Hematopoietic multipotent progenitor cell treated with erythropoietin and hydrocortisone succinate and interleukin-3 and kit ligand, for 4 days (in vitro differentiated cells): ENCODE results near the gene PPT1.
A peak's percentile ranks its signal among the peaks of the same experiment; 100 is the strongest.

ENCODE experiments used
- DNase-seq: peaks from one replicate; pipeline ENCODE4 v3.0.0-alpha.2; 2015

The PPT1 gene

DNA sequence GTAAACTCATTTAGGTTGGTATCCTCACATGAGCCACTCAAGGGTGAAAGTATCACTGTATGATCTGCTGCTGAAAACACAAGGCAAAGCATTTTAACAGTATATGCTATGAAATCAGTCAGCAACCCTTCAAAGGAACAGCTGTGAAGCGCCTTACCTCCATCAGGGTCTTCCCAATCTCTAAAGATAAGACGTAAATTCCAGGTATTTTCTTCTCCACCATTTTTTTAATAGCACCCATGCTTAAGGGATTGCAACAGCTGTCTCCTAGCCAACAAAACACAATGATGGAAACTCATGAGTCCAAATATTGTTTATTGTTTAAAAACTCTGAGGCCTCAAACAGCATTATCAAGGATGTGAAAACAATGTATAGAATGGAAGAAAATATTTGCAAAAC lies 4.8 kb downstream of the PPT1 start:
- no peak for DNase-seq

DNA sequence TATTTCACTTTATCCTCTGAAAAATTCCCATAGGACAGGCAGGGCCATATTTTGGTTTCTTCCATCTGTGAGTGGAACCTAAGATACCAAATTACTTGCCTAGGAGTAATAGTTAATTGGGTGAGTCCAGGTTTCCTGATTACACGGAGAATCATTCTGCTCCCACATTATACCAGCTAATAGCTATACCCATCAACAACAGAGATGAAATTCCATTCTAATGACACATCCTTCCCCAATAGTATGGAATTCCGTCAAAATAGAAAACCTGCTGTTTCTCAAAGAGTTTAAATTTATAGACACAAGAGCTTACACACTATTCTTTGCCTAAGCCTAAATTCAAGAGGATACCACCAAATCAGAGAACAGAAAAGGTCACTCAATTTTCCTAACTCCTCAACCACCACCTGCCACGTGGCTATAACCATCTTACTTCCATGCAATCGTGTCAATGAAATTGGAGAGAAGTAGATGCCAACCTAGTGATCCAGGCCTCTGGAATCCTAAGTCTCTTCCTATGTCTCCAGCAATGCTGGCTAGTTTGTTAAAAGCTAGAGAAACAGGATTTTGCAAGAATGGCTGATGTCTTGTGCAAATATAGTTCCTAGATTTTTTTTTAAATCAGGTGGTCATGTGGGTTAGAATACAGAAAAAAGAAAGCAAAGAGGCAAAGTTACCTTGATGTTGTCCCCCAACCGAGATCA lies 6.2 kb downstream of the PPT1 start:
- no peak for DNase-seq

DNA sequence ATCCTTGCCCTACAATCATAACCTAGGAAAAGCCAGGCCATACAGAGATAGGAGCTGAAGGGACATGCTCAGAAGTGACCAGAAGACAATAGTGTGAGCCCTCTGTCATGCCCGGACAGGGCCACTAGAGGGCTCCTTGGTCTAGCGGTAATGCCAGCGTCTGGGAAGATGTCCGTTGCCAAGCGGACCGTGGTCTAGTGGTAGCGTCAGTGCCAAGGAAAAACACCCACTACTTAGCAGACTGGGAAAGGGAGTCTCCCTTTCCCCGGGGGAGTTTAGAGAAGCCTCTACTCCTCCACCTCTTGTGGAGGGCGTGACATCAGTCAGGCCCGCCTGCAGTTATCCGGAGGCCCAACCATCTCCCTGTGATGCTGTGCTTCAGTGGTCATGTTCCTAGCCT lies 12.3 kb downstream of the PPT1 start:
- peak; percentile 66 for DNase-seq

DNA sequence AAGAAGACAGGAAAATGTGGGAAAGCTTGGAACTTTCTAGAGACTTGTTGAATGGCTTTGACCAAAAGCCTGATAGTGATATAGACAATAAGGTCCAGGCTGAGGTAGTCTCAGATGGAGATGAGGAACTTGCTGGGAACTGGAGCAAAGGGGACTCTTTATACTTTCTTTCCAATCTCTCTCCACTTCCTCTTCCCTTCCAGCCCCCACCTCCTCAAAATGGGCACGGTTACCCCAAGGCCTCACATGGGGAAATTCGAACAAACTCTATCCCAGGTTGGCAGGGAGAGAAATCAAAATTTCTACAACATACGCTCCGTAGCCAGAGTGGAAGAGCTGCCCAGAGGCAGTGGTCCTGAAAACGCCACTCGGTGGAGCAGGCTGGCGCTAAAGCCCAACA lies 15.2 kb downstream of the PPT1 start:
- no peak for DNase-seq

DNA sequence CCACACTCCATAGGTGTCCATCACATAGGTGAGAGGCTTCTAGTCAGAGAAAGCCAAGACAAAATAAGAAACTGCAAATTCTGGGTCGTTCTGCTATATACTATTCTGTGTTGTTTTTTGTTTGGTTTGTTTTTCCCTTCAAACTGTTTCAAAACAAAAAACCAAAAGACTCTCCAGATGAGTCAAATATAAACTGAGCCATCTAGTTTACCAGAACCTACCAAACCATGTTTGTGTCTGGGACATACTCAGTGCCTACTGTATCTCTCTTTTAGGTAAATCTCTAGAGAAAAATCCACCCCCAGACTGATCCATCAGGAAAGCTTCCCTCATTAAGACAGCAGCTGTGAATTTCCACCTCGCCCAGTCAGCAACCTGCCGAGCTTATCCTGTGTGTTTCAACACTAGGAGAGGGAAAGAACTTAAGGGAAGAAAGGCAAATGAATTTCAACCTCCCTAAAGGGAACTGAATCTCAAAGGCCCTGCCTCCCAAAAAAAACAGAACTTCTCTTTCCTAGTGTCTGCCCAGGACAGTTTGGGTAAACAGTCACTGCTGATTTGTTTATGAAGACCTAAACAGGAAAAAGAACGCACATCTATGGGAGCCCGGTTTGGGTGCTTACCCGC lies 17.2 kb downstream of the PPT1 start:
- no peak for DNase-seq

DNA sequence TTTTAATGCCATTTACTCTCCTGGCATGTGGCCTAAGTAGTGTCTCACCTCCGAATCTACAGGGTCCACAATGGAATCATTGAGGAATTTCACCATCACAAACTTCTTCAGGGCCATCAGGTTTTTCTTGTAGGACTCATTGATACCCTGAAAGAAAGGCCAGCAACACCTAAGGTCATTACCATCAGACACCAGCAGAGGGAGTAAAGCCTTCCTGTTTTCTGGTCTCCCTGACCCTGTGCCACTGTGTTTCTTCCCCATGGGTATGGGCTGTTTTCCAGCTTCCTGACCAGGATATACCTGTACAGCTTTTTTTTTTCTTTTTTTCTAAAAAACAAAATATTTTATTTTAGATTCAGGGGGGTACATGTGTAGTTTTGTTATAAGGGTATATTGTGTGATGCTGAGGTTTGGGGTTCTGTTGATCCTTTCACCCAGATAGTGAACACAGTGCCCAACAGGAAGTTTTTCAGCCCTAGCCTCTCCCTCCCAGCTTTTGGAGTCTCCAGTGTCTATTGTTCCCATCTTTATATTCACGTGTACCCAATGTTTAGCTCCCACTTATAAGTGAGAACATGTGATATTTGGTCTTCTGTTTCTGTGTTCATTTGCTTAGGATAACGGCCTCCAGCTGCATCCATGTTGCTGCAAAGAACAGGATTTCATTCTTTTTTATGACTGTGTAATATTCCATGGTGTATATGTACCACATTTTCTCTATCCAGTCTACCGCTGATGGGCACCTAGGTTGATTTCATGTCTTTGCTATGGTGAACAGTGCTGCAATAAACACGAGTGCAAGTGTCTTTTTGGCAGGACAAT lies 18.3 kb downstream of the PPT1 start:
- DNase-seq = peak; percentile 84

DNA sequence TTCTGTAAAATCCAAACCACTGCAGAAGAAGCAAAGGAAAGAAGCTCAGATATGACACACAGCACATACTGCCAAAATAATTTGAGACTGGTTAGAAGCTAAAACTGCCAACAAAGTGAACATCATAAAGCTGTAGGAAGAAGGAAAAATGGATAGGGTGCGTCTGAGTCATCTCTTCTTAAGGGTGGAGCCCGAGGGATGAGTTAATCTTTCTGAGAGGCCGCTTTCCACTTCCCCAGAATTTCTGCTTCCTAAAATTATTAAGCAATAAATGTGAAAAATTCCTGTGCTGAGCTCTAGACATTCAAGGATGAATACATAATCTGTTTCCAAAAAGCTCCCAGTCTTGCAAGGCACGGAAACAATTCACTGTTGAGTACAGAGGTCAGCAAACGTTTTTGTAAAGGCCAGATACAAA lies 20.1 kb downstream of the PPT1 start:
- no peak for DNase-seq

DNA sequence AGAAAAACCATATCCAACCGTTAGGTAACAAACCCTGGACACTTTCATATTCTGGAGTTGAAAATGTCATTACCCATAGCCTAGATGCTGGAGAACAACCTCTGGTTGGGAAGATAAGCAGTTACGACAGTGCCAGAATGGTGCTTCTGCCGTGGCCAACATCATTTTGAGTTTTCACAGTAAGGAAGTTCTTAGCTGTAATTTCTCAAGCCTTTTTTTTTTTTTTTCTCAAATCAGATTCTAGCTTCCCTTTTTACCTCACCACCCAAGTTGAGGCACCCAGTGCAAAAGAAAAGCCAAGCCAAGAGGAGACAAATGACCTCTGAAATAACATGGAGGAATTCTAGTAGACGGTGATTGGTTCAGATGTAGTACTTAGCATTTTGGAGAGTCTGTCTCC lies 21.8 kb downstream of the PPT1 start:
- DNase-seq = peak; percentile 70

DNA sequence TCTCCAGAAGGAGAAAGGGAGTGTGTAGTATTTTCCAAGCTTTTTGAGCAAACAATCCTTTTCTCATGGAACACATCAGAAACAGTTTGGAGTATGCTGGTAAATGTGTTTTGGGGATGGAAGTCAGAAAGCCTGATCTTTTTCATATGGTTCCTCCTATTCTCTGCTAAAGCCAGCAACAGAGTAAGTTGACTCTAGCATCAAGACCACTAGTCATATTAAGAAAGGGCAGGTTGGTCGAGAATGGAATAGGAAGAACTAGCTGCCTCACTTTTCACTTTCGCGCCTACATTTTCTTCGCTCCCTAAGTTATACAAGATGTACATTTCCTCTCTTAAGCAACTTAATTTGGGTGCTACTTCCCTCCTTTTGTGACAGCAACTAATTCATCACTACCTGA lies 24.0 kb downstream of the PPT1 start:
- DNase-seq = no peak

DNA sequence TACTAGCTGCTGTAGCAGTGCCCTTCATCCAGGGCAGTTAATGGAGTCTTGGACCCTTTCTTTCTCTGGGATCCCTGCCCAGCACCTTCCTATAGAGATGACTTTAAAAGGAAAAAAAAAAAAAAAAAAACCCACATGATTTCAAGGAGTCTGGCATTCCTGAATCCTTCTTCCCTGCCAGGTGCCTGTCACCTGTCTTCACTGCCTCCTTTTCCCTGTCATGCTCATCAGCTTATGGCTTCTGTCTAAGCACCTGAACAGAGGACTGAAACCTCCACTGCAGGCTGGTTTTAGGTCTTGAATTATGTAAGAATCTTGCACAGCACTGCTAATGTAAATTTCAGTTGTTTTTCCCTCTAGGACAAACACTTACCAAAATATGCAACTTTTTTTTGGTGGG lies 24.9 kb downstream of the PPT1 start:
- DNase-seq = no peak

DNA sequence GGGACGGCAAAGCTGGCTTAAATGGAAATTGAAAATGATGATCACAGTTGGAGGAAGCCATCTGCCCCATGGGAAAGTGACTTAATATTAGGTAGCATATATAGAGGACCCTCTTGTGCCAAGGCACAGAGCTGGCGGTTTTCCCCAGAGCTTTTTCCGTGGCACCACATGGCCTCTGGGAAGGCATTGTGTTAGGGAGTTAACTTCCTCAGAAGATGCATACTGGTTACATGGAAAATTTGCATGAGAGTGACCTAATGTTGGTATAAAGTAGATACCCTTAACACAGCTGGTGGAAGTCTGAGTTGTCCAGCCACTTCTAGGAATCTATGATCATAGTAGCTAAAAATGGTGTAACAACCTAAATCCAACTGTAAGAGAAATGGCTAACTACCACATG lies 29.2 kb downstream of the PPT1 start:
- no peak for DNase-seq

DNA sequence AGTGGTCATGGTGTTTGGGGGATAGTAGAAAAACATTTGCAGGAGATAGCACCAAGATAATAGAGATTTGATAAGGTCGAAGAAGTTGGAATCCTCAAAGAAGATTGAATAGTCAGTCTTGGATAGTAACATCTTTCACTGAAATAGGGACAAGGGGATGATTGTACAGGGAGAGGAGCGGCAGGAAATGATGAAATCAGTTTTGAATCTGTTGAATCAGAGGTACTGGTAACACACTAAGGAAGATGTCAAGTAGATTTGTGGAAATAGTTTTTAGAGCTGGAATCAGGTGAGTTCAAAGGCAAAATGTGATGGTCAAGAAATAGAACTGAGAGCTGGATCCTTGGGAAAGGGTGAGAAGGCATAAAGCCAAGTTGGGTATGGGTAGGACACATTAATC lies 30.0 kb downstream of the PPT1 start:
- no peak for DNase-seq

DNA sequence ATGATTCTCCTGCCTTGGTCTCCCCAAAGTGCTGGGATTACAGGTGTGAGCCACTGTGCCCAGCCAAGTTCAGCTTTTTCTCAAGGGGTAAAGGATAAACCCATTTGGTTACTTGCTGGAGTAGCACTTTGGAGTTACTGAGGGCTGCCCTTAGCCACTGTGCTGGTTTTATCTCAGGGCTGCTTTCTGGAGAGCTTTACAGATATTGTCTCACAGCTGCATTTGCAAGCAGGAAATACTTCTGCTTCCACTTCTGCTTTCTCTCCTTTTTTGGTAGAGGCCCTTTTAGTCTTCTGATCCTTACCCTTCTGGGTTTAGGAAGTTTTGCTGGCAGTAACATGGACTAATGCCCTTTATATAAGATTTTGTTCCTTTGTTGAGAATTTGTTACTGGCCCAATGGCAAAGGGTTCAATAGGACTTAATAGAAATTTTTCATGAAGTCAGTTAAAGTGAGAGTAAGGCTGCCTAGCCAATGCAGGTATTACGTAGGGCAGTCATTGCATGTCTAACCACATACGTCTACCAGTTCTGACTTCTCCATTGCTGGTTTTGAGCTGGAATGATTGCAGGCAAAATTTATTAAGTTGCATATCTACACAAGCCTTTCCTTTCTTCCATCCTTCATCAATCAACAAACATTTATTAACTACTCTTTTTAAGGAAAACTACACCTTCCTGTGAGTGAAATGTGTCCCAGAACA lies 32.1 kb downstream of the PPT1 start:
- peak; percentile 88 for DNase-seq

DNA sequence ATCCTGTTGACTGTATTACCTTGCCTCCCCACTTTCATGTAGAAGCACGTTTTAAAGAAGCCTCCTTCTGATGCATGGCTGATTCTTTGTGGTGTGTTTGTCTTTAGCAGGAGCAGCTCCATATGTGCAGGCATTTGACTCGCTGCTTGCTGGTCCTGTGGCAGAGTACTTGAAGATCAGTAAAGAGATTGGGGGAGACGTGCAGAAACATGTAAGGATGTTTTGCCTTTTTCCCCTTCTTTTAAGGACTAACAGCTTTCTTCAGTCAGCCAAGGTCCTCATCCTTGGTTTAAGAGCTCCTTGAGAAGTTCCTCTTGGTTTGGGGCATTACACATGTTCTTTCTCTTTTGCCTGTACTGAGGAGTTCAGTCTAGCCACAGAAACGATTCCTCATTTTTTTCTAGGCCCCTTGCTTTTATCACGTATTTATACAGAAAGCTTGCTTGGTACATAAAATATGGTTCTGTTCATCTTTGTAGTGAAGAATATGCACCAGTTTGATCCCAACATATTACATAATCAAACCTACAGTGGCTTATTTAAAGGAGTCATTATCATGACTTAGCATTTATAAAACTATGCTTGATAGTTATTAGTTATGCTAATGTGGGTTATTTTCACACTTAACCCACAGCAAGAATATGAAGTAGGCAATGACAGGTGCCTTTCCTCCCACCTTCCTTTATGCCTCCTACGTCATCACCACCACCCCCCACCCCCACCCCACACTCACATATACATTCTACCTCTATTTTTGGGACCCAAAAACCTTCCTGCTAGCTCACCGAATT lies 36.9 kb downstream of the PPT1 start:
- DNase-seq = peak; percentile 50

DNA sequence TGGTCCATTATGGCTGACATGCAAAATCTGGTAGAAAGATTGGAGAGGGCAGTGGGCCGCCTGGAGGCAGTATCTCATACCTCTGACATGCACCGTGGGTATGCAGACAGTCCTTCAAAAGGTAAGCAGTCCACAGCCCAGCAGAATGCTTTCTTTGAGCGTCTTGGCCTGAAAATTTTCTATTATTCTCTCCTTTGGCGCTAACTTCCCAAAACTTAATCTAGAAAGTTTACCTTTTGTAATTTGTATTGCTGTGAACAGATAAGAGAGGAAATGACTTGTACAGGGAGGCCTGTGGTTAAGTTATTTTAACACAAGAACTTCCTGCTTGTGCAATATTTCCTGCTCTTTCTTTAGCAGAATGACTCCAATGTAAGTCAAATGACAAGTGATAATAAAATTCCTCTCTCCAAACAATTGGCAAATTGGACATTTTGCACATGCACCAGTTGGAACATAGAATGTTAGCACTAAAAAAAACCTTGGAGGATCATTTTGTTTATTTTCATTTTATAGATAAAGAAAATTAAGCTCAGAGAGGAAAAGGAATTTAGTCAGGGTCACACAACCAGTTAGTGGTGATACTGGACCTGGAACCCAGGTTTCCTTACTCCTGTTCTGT lies 37.6 kb downstream of the PPT1 start:
- DNase-seq = peak; percentile 91

DNA sequence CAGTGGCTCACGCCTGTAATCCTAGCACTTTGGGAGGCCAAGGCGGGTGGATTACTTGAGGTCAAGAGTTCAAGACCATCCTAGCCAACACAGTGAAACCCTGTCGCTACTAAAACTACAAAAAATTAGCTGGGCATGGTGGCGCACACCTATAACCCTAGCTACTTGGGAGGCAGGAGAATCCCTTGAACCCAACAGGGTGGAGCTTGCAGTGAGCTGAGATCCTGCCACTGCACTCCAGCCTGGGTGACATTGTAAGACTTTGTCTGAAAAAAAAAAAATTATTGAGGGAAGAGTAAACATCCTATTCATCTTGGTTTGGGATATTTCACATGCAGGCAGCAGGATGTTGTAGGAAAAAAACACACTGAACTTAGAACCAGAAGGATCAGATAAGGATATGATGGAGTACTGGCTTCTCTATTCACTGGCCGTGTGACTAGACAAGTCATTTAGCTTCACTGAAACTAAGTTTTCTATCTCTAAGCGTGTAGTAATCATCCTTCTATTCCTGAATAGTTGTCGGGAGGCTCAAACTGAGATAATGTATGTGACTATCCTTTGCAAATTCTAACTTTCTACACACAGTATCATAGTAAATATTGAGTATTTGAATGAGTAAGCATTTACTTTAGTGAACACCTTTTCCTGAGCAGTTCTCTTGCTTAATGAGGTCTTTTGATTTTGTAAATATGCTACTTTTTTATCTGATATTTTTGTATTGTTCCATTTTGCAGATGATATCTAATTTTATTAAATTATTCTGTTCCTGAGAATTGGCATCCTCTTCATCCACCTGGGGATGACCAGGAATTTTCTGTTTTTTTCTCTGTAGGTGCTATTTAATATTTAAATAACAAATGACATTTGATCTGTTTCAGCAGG lies 38.4 kb downstream of the PPT1 start:
- no peak for DNase-seq

DNA sequence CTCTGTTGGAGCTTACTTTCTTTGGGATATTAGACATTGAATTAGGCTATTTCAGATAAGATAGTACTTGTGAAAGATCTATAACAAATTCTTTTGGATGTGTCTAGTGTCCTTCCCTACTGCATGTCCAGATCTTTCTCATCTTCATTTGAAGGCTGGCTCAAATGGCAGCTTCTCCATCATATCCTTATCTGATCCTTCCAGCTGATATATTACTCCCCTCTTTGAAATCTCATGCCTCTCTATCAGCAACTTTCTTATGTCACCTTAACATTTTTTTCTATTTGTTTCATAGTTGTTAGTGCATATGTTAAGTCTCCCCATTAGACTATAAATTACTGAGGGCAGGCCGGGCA lies 39.0 kb downstream of the PPT1 start:
- no peak for DNase-seq

DNA sequence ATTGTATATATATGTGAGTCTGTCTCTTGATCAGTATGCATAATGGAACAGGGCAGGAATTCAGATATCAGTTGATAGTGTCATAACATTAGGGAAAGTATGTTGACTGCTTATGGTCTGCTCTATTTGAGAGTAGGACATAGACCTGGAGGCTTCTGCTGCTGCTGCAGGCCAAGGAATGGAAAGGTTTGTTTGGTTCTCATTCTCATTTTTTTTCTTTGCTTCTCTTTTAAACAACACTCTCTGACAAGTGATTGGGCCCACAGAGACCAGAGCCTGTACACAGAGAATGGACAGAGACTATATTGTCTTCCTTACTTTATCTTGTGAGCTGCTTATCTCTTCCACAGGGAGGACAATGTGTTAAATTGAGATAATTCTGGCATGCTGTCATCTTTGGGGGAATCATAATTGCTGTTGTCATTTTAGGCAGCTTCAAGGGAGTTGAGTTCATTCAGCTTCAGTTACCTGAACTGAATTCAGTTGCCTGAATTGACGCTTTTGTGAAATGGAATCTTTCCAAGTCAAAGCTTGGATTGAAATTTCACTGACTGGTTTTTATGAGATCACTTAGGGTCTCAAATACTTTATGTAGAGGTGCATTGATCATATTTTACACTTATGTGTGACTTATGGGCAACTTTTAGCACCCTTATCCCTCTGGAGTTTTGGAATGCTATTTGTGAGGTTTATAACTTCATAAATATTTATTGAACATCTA lies 39.6 kb downstream of the PPT1 start:
- peak; percentile 90 for DNase-seq

DNA sequence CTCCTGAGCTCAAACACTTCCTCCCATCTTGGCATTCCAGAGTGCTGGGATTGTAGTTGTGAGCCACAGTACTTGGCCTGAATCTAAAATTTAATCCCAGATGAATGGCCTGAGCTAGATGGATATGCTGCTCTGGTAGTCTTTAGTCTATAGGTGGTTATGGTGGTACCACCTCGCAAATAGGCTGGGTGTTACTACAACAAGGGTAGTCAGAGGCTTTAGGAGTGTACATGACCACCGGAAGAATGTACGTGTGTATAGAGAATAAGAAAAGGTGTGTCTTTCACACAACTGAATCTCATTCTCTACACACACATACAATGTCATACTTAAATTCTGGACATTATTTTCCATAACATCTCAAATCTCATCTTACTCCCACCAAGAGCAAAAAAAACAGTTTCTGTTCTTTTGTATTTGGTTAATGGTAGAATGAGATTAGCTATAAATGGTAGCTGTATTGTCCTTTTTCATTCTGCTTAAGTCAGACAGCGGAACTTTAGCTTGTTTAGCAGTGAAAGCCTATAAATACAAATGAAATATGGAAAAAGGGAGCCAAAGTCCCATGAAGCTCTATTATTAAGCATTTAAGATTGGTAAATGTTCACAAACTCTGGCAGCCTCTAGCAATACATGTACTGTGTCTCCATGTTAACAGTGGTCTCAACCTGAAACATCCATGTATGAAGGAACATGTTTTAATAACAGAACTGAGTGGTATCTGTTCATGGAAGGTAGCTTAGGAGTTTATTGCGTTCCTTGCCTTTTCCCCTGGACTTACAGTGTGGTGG lies 40.3 kb downstream of the PPT1 start:
- DNase-seq = no peak
